Stimulated activated CD8-positive, alpha-beta memory T cell treated with anti-CD3 and anti-CD28 coated beads, Interleukin-7, amount 100 ng/mL, for 4 hours (primary cell): ENCODE data around the gene GPC3.

Source experiments
- DNase-seq, 2 donors: peaks; one replicate each; pipeline ENCODE4 v3.0.0-alpha.2; 2020; ENCODE audit warnings: low read depth in 2 of 2

GPC3 gene

GRCh38 chrX:133926809-133927208 is 58.6 kb downstream of the GPC3 start:
- DNase-seq: no peak

GRCh38 chrX:133926099-133926498 is 59.3 kb downstream of the GPC3 start:
- DNase-seq: no peak

- no peak for DNase-seq
These were observed 60.8 kb downstream of the GPC3 start for GRCh38 chrX:133924548-133924947.

GRCh38 chrX:133923548-133923947 is 61.8 kb downstream of the GPC3 start:
- no peak for DNase-seq

- DNase-seq: no peak
These were observed 62.3 kb downstream of the GPC3 start for GRCh38 chrX:133923113-133923512.

- no peak for DNase-seq
These were observed 63.0 kb downstream of the GPC3 start for GRCh38 chrX:133922390-133922771.

GRCh38 chrX:133921764-133922389 is 63.5 kb downstream of the GPC3 start:
- DNase-seq: no peak

- no peak for DNase-seq
These were observed 64.3 kb downstream of the GPC3 start for GRCh38 chrX:133921086-133921485.

- no peak for DNase-seq
These were observed 67.0 kb downstream of the GPC3 start for GRCh38 chrX:133918361-133918771.

GRCh38 chrX:133916984-133917722 is 68.2 kb downstream of the GPC3 start:
- no peak for DNase-seq

GRCh38 chrX:133913658-133914388 is 71.6 kb downstream of the GPC3 start:
- DNase-seq: no peak

- no peak for DNase-seq
These were observed 72.4 kb downstream of the GPC3 start for GRCh38 chrX:133913009-133913408.

- DNase-seq: no peak
These were observed 73.4 kb downstream of the GPC3 start for GRCh38 chrX:133911825-133912495.

- DNase-seq: no peak
These were observed 74.9 kb downstream of the GPC3 start for GRCh38 chrX:133910539-133910938.

GRCh38 chrX:133909888-133910287 is 75.5 kb downstream of the GPC3 start:
- no peak for DNase-seq

- no peak for DNase-seq
These were observed 77.0 kb downstream of the GPC3 start for GRCh38 chrX:133908223-133908955.

GRCh38 chrX:133907606-133908005 is 77.8 kb downstream of the GPC3 start:
- no peak for DNase-seq

- no peak for DNase-seq
These were observed 80.1 kb downstream of the GPC3 start for GRCh38 chrX:133905305-133905704.

- no peak for DNase-seq
These were observed 87.7 kb downstream of the GPC3 start for GRCh38 chrX:133897593-133898163.

GRCh38 chrX:133892337-133892736 is 93.1 kb downstream of the GPC3 start:
- DNase-seq: no peak

GRCh38 chrX:133888984-133889383 is 96.4 kb downstream of the GPC3 start:
- no peak for DNase-seq
